OCI-LY3 (cell line): ENCODE data around the gene LCN1.

Experiments used
- H2AFZ ChIP-seq: fragments of 200-600, 300-600 bp; shearing (Covaris generic); 2 replicates; pipeline ENCODE4 v1.6.0; 2014; ENCODE audit warnings: antibody characterized with exemption, low read depth, low read length
- H3K27ac ChIP-seq: fragments of 200-600, 300-600 bp; sonication (generic); 2 replicates; pipeline ENCODE4 v1.5.1; 2014; ENCODE audit warnings: mild to moderate bottlenecking, low read length, moderate library complexity, mixed read lengths
- H3K27me3 ChIP-seq: fragments of 200-600, 300-600 bp; sonication (generic); 2 replicates; pipeline ENCODE4 v1.6.1; 2014; ENCODE audit warnings: low read depth, low read length, mixed read lengths
- H3K36me3 ChIP-seq: fragments of 200-600, 300-600 bp; sonication (generic); replicated peaks from 2 replicates; pipeline ENCODE3; 2014; ENCODE audit warnings: low read depth, low read length, mixed read lengths
- H3K4me1 ChIP-seq: fragments of 300-600, 200-600 bp; sonication (generic); 2 replicates; pipeline ENCODE4 v1.6.1; 2014; ENCODE audit warnings: low read length, mixed read lengths
- H3K4me2 ChIP-seq: fragments of 200-600, 300-600 bp; sonication (generic); 2 replicates; pipeline ENCODE4 v1.6.1; 2014; ENCODE audit warnings: low read length, mixed read lengths
- H3K4me3 ChIP-seq: fragments of 300-600, 200-600 bp; sonication (generic); 2 replicates; pipeline ENCODE4 v1.5.1; 2014; ENCODE audit warnings: antibody characterized with exemption, mild to moderate bottlenecking, low read length, moderate library complexity
- H3K79me2 ChIP-seq: fragments of 300-600, 200-600 bp; shearing (Covaris generic); 2 replicates; pipeline ENCODE4 v1.6.1; 2014; ENCODE audit warnings: mild to moderate bottlenecking, low read length, mixed read lengths
- H3K9ac ChIP-seq: fragments of 300-600, 200-600 bp; shearing (Covaris generic); 2 replicates; pipeline ENCODE4 v1.6.0; 2014; ENCODE audit warnings: mild to moderate bottlenecking, low read length, moderate library complexity
- H3K9me3 ChIP-seq: fragments of 200-600, 300-600 bp; shearing (Covaris generic); 2 replicates; pipeline ENCODE4 v1.6.1; 2014; ENCODE audit warnings: low read length, mixed read lengths; ENCODE audit not compliant: insufficient read depth
- H4K20me1 ChIP-seq: fragments of 200-600, 300-600 bp; sonication (generic); 2 replicates; pipeline ENCODE4 v1.6.1; 2016; ENCODE audit warnings: low read length, mixed read lengths; ENCODE audit not compliant: insufficient read depth
- CTCF ChIP-seq: fragments of 200-600, 300-600 bp; sonication (generic); IDR thresholded peaks from 2 replicates; pipeline ENCODE4 v1.5.1; 2014; ENCODE audit warnings: antibody characterized with exemption, low read length, low read depth
- EZH2phosphoT487 ChIP-seq: fragments of 200-600 bp; shearing (Covaris generic); IDR thresholded peaks from 2 replicates; pipeline ENCODE4 v1.6.1; 2018; ENCODE audit warnings: antibody characterized with exemption, mixed run types, low read depth

Gene LCN1

GRCh38 chr9:135570456-135570855 is 49.2 kb downstream of the LCN1 start:
- H3K9ac ChIP-seq = no peak overlapping the region
- no peaks in the 10 kb centered on the region for H3K4me1 ChIP-seq
- no peaks in the 10 kb centered on the region for H3K36me3 ChIP-seq
- no peak overlapping the region for H3K4me2 ChIP-seq
- peaks cover 10% of the 10 kb centered on the region; the same call in 1 of the 2 replicates for H3K27me3 ChIP-seq
- H4K20me1 ChIP-seq = no peaks in the 10 kb centered on the region
- H3K4me3 ChIP-seq = no peak overlapping the region
- no peak overlapping the region for H3K27ac ChIP-seq
- no peaks in the 10 kb centered on the region for H3K79me2 ChIP-seq
- H3K9me3 ChIP-seq = no peaks in the 10 kb centered on the region
- no peak for TF ChIP-seq EZH2phosphoT487
- no peak for TF ChIP-seq CTCF
- no peak overlapping the region for H2AFZ ChIP-seq

GRCh38 chr9:135572233-135572632 is 51.0 kb downstream of the LCN1 start:
- TF ChIP-seq EZH2phosphoT487 (no peak), CTCF (no peak)
- Histone ChIP-seq H3K79me2 (no peaks in the 10 kb centered on the region), H3K9ac (no peak overlapping the region), H3K9me3 (no peaks in the 10 kb centered on the region), H3K36me3 (no peaks in the 10 kb centered on the region), H3K27me3 (peaks cover 10% of the 10 kb centered on the region; the same call in 1 of the 2 replicates), H4K20me1 (no peaks in the 10 kb centered on the region), H3K4me2 (no peak overlapping the region), H3K27ac (no peak overlapping the region), H3K4me3 (no peak overlapping the region), H3K4me1 (no peaks in the 10 kb centered on the region), H2AFZ (no peak overlapping the region)

GRCh38 chr9:135573124-135573523 is 51.9 kb downstream of the LCN1 start:
- Histone ChIP-seq H3K27me3 (peaks cover 10% of the 10 kb centered on the region; the same call in 1 of the 2 replicates), H3K9me3 (no peaks in the 10 kb centered on the region), H3K36me3 (no peaks in the 10 kb centered on the region)

GRCh38 chr9:135574331-135574730 is 53.1 kb downstream of the LCN1 start:
- no peaks in the 10 kb centered on the region for H4K20me1 ChIP-seq

More at GRCh38 chr9:135573124-135573523, 51.9 kb downstream of the LCN1 start:
- Histone ChIP-seq H3K9ac (no peak overlapping the region), H3K27ac (no peak overlapping the region), H3K4me3 (no peak overlapping the region), H2AFZ (no peak overlapping the region), H3K79me2 (no peaks in the 10 kb centered on the region), H3K4me2 (no peak overlapping the region), H3K4me1 (no peaks in the 10 kb centered on the region), H4K20me1 (no peaks in the 10 kb centered on the region)
- no peak for TF ChIP-seq CTCF
- no peak for TF ChIP-seq EZH2phosphoT487

More at GRCh38 chr9:135574331-135574730, 53.1 kb downstream of the LCN1 start:
- H2AFZ ChIP-seq = no peak overlapping the region
- no peak overlapping the region for H3K9ac ChIP-seq
- H3K36me3 ChIP-seq = no peaks in the 10 kb centered on the region
- no peak overlapping the region for H3K4me2 ChIP-seq
- H3K4me3 ChIP-seq = no peak overlapping the region
- H3K4me1 ChIP-seq = no peaks in the 10 kb centered on the region
- TF ChIP-seq CTCF (no peak), EZH2phosphoT487 (no peak)
- no peaks in the 10 kb centered on the region for H3K79me2 ChIP-seq
- peaks cover 3% of the 10 kb centered on the region; the same call in 1 of the 2 replicates for H3K27me3 ChIP-seq
- H3K27ac ChIP-seq = no peak overlapping the region
- H3K9me3 ChIP-seq = no peaks in the 10 kb centered on the region
